Measurements from ENCODE around the gene RCOR2.
"Not testable (repeated sequence)": the region's sequence is repeated elsewhere in the genome, so short reads cannot be mapped to it uniquely, and the experiment has no call there.

Gene RCOR2

DNA sequence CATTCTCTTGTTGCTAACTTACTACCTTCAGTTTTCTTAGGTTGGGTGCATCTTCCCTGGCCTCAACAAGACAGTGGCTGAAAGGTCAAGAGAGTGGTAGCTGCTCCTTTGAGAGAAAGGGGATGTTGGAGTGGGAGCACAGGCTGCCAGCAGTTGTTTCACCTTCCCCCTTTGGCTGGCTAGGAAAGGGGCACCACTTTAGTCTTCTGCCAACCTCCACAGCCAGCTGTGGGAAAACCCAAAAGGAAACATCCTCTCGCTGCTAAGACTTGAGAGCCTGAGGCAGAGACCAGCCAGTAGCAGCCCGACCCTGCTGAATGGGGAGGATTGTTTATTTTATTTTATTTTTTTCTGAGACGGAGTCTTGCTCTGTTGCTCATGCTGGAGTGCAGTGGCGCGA lies 43.7 kb downstream of the RCOR2 start:
- FAIRE-seq (no peak), DNase-seq (ENCODE audit: insufficient read length, low spot score) (no peak)
- no peak for TF ChIP-seq POLR2AphosphoS5 (IDR thresholded peaks at IDR 0.05; ENCODE audit: low read depth, low read length)

DNA sequence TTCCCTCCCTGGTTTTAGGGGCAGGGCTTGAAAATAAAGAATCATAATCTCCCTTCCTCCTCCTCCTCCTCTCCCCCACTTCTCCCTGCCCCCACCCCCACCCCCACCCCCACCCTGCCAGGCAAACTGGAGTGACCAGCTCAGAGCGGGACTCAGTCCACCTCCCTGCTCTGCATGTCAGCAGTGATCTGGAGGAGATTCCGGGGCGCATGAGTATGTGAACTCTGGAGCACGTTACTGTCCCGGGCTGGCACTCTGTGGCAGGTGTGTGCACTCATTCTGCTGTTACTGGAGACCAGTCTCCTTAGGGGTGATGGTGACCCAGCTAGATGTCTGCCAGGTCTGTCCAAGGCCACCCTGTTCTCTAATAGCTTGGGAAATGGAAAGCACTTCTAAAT lies 44.2 kb downstream of the RCOR2 start:
- TF ChIP-seq SPI1 (IDR thresholded peaks at IDR 0.05; ENCODE audit: low read depth, low read length) (no peak), PAX5 (IDR thresholded peaks at IDR 0.05; ENCODE audit: insufficient read depth, low read length, severe bottlenecking) (no peak), POLR2A (IDR thresholded peaks at IDR 0.05; ENCODE audit: low read depth, low read length) (no peak), TAF1 (IDR thresholded peaks at IDR 0.05; ENCODE audit: low read depth, low read length) (no peak), POLR2AphosphoS5 (IDR thresholded peaks at IDR 0.05; ENCODE audit: low read depth, low read length) (no peak), POU2F2 (IDR thresholded peaks at IDR 0.05; ENCODE audit: low read depth, low read length) (no peak)
- no peak for FAIRE-seq

DNA sequence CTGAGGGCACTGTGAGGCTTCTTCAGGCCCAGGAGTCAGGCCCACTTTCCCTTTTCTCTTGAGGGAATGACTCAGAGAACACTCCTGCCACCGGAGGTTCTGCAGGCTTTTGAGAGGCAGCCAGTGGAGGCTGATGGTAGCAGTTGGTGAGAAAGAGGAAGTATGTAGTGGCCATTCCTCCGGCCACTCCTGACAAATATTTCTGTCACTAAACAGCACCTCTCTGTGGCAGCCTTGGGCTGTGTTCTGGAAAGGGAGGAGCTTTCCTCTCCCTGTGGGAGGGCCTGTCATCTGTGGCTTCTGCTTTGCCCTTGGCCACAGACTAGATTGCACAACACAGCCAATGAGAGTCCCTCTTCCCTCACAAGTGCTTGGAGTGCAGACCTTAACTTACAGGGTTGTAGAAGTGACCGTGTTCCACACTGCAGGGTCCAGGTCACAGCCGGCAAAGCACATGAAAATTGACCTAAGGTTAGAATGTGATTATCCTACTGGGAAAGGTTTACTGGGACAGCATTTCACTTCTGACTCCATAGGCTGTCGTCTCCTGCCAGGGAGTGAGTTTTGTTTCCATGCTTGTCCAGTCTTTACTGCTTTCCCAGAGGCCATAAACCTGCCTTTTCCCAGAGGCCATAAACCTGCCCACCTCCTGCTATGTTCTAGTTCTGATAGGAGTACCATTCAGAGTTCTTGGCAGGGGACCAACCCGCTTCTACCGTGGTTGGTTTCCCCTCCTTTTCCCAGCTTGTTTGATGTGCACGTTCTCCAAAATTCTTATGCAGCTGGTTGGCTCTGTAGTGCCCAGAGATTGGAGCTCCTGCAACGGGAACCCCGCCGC lies 44.8 kb downstream of the RCOR2 start:
- no peak for TF ChIP-seq POLR2AphosphoS5 (IDR thresholded peaks at IDR 0.05; ENCODE audit: low read depth, low read length)
- TF ChIP-seq POU2F2 (IDR thresholded peaks at IDR 0.05; ENCODE audit: low read depth, low read length) = 0 out of 2 replicates have a peak, but pooled peaks have one; percentile 19
- peak; percentile 41 for TF ChIP-seq SPI1 (IDR thresholded peaks at IDR 0.05; ENCODE audit: low read depth, low read length)
- FAIRE-seq = peak; percentile 87
- DNase-seq (ENCODE audit: insufficient read length, low spot score) = peak; percentile 61

More for the DNA sequence above, 44.2 kb downstream of the RCOR2 start:
- DNase-seq (ENCODE audit: insufficient read length, low spot score) = no peak

DNA sequence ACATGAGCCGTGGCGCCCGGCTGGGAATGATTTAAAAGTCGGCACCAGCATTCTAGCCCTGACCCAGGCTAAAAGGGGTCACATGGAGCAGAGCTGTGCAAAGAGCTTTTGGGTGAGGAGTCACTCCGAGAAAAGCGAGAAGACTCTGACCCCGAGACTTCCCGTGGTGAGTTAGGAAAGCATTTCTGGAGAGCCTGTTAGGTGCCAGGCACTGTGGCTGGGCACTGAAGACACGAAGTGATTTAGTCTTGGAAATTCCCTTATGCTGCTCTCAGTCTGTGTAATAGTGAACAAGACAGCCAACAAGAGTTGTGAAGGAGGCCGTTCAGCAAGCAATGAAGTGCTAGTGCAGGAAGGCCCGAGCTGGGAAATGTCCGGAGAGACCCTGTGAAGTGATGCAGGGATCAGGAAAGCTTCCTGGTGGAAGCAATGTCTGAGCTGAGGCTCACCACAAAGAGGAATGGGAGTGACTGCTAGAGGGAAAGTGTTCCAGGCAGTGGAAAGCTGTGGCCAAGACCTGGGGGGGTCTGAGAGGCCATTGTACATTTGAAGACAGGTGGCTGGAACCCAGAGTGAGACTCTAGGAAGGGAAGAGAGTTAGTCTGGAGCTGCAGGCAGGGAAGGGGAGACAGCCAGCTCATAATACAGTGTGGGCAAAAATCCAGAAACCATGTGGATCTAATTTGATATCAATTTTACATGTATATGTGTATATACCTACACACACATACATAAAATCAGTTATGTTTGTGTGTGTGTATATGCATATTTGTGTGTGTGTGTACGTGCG lies 46.4 kb downstream of the RCOR2 start:
- DNase-seq (ENCODE audit: insufficient read length, low spot score) (no peak), FAIRE-seq (no peak)
- TF ChIP-seq SPI1 (IDR thresholded peaks at IDR 0.05; ENCODE audit: low read depth, low read length) (no peak), PAX5 (IDR thresholded peaks at IDR 0.05; ENCODE audit: insufficient read depth, low read length, severe bottlenecking) (no peak), POU2F2 (IDR thresholded peaks at IDR 0.05; ENCODE audit: low read depth, low read length) (no peak), TAF1 (IDR thresholded peaks at IDR 0.05; ENCODE audit: low read depth, low read length) (no peak), POLR2A (IDR thresholded peaks at IDR 0.05; ENCODE audit: low read depth, low read length) (no peak), POLR2AphosphoS5 (IDR thresholded peaks at IDR 0.05; ENCODE audit: low read depth, low read length) (no peak)

DNA sequence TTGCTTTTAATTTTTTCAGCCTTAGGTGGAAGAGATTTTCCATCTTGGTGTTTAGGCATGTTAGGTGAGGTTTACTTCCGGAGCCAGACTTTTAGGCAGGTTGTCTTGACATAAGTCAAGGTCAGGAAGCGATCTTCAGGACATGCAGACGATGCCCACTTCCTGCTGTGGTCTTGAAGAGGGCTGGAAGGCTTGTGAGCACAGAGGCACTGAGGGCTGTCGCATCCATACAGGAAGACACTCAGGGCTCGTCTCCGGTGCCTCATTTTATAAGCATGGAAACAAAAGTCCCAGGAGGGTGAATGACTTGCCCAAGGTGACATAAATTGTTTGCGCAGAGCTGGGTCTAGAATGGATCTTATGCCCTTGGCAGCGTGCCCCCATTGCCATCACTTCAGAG lies 47.3 kb downstream of the RCOR2 start:
- FAIRE-seq = no peak
- TF ChIP-seq TAF1 (IDR thresholded peaks at IDR 0.05; ENCODE audit: low read depth, low read length) (no peak), SPI1 (IDR thresholded peaks at IDR 0.05; ENCODE audit: low read depth, low read length) (no peak), POLR2AphosphoS5 (IDR thresholded peaks at IDR 0.05; ENCODE audit: low read depth, low read length) (no peak), PAX5 (IDR thresholded peaks at IDR 0.05; ENCODE audit: insufficient read depth, low read length, severe bottlenecking) (no peak), POU2F2 (IDR thresholded peaks at IDR 0.05; ENCODE audit: low read depth, low read length) (no peak), POLR2A (IDR thresholded peaks at IDR 0.05; ENCODE audit: low read depth, low read length) (no peak)

DNA sequence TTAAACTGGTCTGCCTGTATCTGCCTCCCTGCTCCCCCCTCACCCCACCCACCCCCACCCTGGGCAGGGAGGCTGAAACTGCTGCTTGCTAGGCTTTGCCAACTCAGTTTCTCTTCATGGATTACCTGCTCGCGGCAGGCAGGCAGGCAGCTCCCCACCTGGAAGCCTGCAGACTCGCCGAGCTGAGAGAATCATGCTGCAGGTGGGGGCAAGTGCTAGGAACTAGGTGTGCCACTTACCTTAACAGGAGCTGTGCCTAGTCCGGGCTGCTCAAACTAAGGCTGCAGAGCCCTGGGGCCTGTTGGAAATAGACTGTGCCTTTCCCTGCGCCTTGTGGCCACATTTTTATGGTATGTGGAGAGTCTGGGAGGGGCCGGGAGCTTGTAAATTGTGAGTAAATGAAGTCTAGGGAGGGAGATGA lies 47.8 kb downstream of the RCOR2 start:
- no peak for DNase-seq (ENCODE audit: insufficient read length, low spot score)
- TF ChIP-seq POU2F2 (IDR thresholded peaks at IDR 0.05; ENCODE audit: low read depth, low read length) = no peak
- no peak for TF ChIP-seq PAX5 (IDR thresholded peaks at IDR 0.05; ENCODE audit: insufficient read depth, low read length, severe bottlenecking)
- no peak for TF ChIP-seq POLR2AphosphoS5 (IDR thresholded peaks at IDR 0.05; ENCODE audit: low read depth, low read length)
- no peak for TF ChIP-seq POLR2A (IDR thresholded peaks at IDR 0.05; ENCODE audit: low read depth, low read length)
- TF ChIP-seq SPI1 (IDR thresholded peaks at IDR 0.05; ENCODE audit: low read depth, low read length) = no peak
- TF ChIP-seq TAF1 (IDR thresholded peaks at IDR 0.05; ENCODE audit: low read depth, low read length) = no peak
- FAIRE-seq = no peak

More for the DNA sequence above, 47.3 kb downstream of the RCOR2 start:
- no peak for DNase-seq (ENCODE audit: insufficient read length, low spot score)

DNA sequence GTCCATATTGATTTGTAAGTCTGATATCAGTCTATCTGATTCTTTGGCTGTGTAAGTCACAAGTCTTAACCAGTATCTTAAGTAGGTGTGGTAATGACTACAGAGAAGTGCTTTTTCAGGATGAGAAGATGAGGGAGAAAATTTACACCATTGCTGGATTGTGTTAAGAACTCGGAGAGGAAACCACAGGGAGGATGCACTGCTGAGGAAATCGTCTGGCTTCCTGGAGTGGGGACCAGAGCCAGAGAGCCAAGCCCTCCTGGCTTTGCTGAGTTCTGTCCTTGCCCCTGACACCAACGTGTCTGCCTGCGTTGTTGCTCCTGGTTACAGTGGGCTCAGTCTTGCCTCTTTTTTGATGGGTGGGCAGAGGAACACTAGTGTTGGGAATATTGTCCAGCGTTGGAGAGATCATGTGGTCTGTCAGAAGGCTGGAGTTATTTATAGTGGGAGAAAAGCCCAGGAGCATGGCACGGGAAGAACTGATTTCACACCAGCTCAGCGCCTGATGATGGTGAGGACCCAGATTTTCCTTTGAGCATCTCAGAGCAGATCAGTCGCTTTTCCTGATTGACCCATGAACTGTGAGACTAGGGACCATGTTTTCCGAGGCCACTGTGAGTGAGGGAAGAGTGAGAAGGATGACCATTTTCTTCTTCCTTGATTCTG lies 48.4 kb downstream of the RCOR2 start:
- FAIRE-seq (no peak), DNase-seq (ENCODE audit: insufficient read length, low spot score) (no peak)
- TF ChIP-seq SPI1 (IDR thresholded peaks at IDR 0.05; ENCODE audit: low read depth, low read length) (no peak), PAX5 (IDR thresholded peaks at IDR 0.05; ENCODE audit: insufficient read depth, low read length, severe bottlenecking) (no peak), POLR2A (IDR thresholded peaks at IDR 0.05; ENCODE audit: low read depth, low read length) (no peak), TAF1 (IDR thresholded peaks at IDR 0.05; ENCODE audit: low read depth, low read length) (no peak), POLR2AphosphoS5 (IDR thresholded peaks at IDR 0.05; ENCODE audit: low read depth, low read length) (no peak), POU2F2 (IDR thresholded peaks at IDR 0.05; ENCODE audit: low read depth, low read length) (no peak)

DNA sequence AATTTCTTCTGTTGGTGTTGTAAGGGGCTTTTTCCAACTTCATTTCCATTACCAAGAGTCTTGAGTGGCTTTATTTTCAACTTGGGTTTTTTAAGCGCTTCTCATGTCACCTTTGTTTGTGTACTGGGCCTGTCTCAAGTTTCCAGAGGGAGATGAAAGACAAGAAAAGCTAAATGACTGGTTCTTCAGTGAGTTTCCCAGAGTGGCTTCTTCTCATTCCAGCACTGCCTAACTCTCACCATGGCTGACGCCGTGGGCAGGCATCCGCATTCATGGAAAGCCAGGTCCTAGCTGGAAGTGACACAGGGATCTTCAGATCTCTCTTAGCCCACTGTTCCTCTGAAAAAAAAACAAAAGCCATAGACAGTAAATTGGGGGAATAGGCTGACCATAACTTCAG lies 49.5 kb downstream of the RCOR2 start:
- FAIRE-seq (no peak), DNase-seq (ENCODE audit: insufficient read length, low spot score) (no peak)
- no peak for TF ChIP-seq POLR2AphosphoS5 (IDR thresholded peaks at IDR 0.05; ENCODE audit: low read depth, low read length)
- no peak for TF ChIP-seq SPI1 (IDR thresholded peaks at IDR 0.05; ENCODE audit: low read depth, low read length)
- TF ChIP-seq PAX5 (IDR thresholded peaks at IDR 0.05; ENCODE audit: insufficient read depth, low read length, severe bottlenecking) = no peak
- TF ChIP-seq POLR2A (IDR thresholded peaks at IDR 0.05; ENCODE audit: low read depth, low read length) = no peak
- TF ChIP-seq POU2F2 (IDR thresholded peaks at IDR 0.05; ENCODE audit: low read depth, low read length) = no peak
- TF ChIP-seq TAF1 (IDR thresholded peaks at IDR 0.05; ENCODE audit: low read depth, low read length) = no peak

DNA sequence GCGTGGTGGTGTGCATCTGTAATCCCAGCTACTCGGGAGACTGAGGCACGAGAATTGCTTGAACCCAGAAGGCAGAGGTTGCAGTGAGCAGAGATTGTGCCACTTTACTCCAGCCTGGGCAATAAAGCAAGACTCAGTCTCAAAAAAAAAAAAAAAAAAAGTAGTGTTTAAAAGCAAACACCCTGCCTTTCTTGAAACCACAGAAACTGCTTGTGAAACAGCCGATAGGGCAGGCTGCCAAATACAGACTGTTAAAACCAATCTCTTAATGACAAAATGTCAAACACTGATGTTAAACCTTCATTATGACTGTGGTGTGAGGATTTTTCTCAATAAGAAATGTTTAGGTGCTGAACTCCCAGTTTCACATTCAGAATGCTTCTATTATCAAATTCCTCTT lies 50.8 kb downstream of the RCOR2 start:
- DNase-seq (ENCODE audit: insufficient read length, low spot score) = peak; percentile 48
- FAIRE-seq = no peak
- TF ChIP-seq POU2F2 (IDR thresholded peaks at IDR 0.05; ENCODE audit: low read depth, low read length) (no peak), POLR2AphosphoS5 (IDR thresholded peaks at IDR 0.05; ENCODE audit: low read depth, low read length) (no peak), POLR2A (IDR thresholded peaks at IDR 0.05; ENCODE audit: low read depth, low read length) (no peak), PAX5 (IDR thresholded peaks at IDR 0.05; ENCODE audit: insufficient read depth, low read length, severe bottlenecking) (no peak), SPI1 (IDR thresholded peaks at IDR 0.05; ENCODE audit: low read depth, low read length) (no peak), TAF1 (IDR thresholded peaks at IDR 0.05; ENCODE audit: low read depth, low read length) (no peak)

DNA sequence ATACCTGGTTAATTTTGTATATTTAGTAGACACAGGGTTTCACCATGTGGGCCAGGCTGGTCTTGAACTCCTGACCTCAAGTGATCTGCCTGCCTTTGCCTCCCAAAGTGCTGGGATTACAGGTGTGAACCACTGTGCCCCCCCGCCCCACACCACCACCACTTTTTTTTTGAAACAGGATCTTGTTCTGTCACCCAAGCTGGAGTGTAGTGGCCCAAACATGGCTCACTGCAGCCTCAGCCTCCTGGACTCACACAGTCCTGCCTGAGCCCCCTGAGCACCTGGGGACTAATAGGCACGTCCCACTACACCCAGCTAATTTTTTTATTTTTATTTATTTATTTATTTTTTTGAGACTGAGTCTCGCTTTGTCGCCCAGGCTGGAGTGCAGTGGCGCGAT lies 53.3 kb downstream of the RCOR2 start:
- not testable (repeated sequence) for DNase-seq (ENCODE audit: insufficient read length, low spot score); FAIRE-seq

All from GM12891 (cell line).